AG04450 (cell line): ENCODE data around the gene LRP1-AS. TPM values are rescaled to one million over a fixed set of nuclear protein-coding genes. Genes with fewer than 3 reads are reported as not detected.

Experiments used
- CTCF ChIA-PET: fragments of 300-600, 350-600 bp; formaldehyde crosslinking; extraction: SDS; loops from one replicate; lab custom pipeline; 2022; ENCODE audit warnings: antibody characterized with exemption, inconsistent platforms; lab: Charles Lee
- POLR2A ChIA-PET: fragments of 350-600 bp; formaldehyde crosslinking; extraction: SDS; loops from one replicate; lab custom pipeline; 2021; ENCODE audit warnings: antibody characterized with exemption, inconsistent platforms; lab: Yijun Ruan, JAX
- DNase-seq: peaks from one replicate; pipeline ENCODE4 v3.0.0-alpha.2; 2011; ENCODE audit warnings: low read depth, low spot score
- H3K27ac ChIP-seq: one replicate; pipeline ENCODE4 v1.5.1; 2012; ENCODE audit warnings: low read depth, low read length, control low read depth
- H3K27me3 ChIP-seq: one replicate; pipeline ENCODE4 v1.6.0; 2012; ENCODE audit warnings: low read length; ENCODE audit not compliant: control insufficient read depth, insufficient read depth
- H3K4me3 ChIP-seq: 2 replicates; pipeline ENCODE4 v1.5.1; 2011; ENCODE audit warnings: mild to moderate bottlenecking, low read depth, low read length, control low read depth
- H3K9me3 ChIP-seq: 2 replicates; pipeline ENCODE4 v1.5.1; 2012; ENCODE audit warnings: low read length; ENCODE audit not compliant: control insufficient read depth, insufficient read depth
- CTCF ChIP-seq: IDR thresholded peaks from 2 replicates; pipeline ENCODE4 v1.5.1; 2011; ENCODE audit warnings: low read depth, low read length, control low read depth, inconsistent platforms
- polyA plus RNA-seq: library from polyadenylated mRNA; depleted of rRNA; stranded (reverse); fragments of >200 nt; gene quantifications from 2 replicates; pipeline ENCODE4 v1.2.3, GENCODE V29; 2011

The LRP1-AS gene
- polyA plus RNA-seq, 1 experiment: not detected

- Histone ChIP-seq H3K4me3 (peak overlapping the region; percentile 84), H3K27me3 (no peaks in the 10 kb centered on the region), H3K27ac (peak overlapping the region; percentile 65), H3K9me3 (peaks cover 3% of the 10 kb centered on the region; the same call in 1 of the 2 replicates)
- ChIA-PET POLR2A (interaction anchor here (0.6 to 2.2 kb wide), 13 partner anchors 10 to 70 kb away, joined by 3 to 17 read pairs (median 4); partner anchors contain the start of genes NAB2 and STAT6), CTCF (interaction anchor here (0.6 to 1.5 kb wide), 6 partner anchors 8 to 59 kb away, joined by 3 to 10 read pairs (median 4); no protein-coding TSS in a partner anchor)
- TF ChIP-seq CTCF: no peak
- DNase-seq: no peak
These were observed 18.7 kb downstream of the LRP1-AS start for GRCh38 chr12:57128519-57129247.

DNA sequence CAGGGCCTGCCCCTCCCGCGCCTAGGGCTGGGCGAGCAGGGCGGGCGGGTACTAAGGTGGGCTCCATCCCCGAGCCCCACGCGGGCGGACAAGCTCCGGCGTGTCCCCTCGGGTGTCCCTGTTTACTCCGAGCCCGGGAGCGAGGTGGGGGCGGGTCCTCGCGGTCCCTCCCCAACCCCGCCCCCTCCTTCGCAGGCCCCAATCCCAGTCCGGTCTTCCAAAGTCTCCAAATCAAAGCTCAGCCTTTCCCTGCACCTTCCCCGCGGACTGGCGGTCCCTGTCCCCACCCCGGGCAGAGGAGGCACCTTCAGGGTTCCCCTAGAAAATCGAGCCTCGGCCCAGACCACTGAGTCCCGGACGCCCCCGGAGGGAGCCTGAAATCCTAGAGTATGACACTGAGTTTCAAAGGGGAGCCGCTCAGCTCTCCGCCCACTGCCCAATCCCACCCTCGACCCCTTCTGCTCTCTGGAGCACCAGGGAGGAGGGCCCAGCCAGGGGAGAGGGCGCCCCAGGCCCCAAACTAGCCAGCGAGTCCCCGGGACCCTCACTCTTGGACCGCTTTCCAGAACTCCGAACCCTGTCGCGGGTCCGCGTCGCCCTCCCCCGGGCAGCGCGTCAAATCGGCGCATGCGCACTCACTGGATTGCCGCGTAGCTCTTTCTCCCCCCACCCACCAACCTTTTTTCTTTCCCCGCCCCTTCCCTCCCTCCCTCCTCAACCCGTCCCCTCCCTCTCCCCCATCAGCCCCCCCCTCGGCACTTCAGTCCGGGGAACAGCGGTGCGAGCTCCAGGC is 19.5 kb downstream of the LRP1-AS start, which contains the start of gene LRP1:
Gene LRP1, plus strand, starts transcription at position 758 of the 793 bp plus-strand sequence. CDS start 482 bp downstream, outside the sequence.
- ChIA-PET CTCF (interaction anchor here (0.6 to 1.5 kb wide), 8 partner anchors 8 to 589 kb away, joined by 3 to 10 read pairs (median 4); partner anchors contain the start of gene STAT6), POLR2A (interaction anchor here (0.5 to 2.2 kb wide), 15 partner anchors 8 to 376 kb away, joined by 3 to 17 read pairs (median 4); partner anchors contain the start of genes NAB2 and STAT6)
- no peak for DNase-seq
- H3K27ac ChIP-seq: peak within 1 kb of the TSS; percentile 78
- peak within 1 kb of the TSS; percentile 84 for H3K4me3 ChIP-seq
- peaks cover 3% of the 10 kb centered on the region; the same call in 1 of the 2 replicates for H3K9me3 ChIP-seq
- H3K27me3 ChIP-seq: no peaks in the 10 kb centered on the region
- TF ChIP-seq CTCF: no peak

DNA sequence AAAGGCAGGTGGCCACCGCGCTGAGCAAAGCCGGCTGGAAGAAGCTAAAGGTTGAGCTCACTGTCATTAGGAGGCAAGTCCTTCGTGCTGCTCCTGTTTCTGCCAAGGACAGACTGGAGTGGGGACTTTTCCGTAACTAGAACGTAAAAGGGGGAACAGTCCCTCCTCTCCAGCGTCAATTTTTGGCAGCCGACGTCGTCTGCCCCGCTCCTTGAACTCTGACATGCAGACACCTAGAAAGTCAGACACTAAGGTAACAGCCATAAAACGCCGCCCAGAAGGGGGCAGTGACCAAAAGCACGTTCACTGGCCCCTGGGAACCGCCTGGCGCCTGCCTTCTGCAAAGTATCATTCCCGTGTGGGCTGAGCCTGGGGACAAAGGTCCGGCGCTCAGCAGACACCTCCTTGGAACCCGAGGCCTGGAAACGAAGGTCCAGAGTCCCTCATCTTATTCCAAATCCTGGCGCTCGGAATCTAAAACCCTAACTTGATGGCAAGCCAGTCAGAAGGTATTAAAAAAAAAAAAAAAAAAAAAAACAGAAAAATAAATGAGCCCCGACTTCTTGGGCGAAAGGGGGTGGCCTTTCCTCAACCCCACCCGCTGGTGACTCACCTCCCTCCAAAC is 20.2 kb downstream of the LRP1-AS start:
- peak overlapping the region; percentile 39 for H3K27ac ChIP-seq
- CTCF ChIA-PET: interaction anchor here (0.5 to 4.7 kb wide), 6 partner anchors 11 to 55 kb away, joined by 3 to 41 read pairs (median 6); partner anchors contain the start of gene STAT6
- peaks cover 3% of the 10 kb centered on the region; the same call in 1 of the 2 replicates for H3K9me3 ChIP-seq
- H3K27me3 ChIP-seq: no peaks in the 10 kb centered on the region
- peak overlapping the region; percentile 84 for H3K4me3 ChIP-seq
- no peak for DNase-seq
- TF ChIP-seq CTCF: peak; percentile 31
- POLR2A ChIA-PET: interaction anchor here (0.5 to 2.2 kb wide), 10 partner anchors 9 to 377 kb away, joined by 3 to 17 read pairs (median 6); partner anchors contain the start of genes NAB2 and STAT6

GRCh38 chr12:57126561-57126960 is 20.9 kb downstream of the LRP1-AS start:
- no peak for DNase-seq
- TF ChIP-seq CTCF: no peak
- Histone ChIP-seq H3K27ac (no peak overlapping the region), H3K9me3 (peaks cover 3% of the 10 kb centered on the region; the same call in 1 of the 2 replicates), H3K27me3 (no peaks in the 10 kb centered on the region), H3K4me3 (no peak overlapping the region; the same call in 1 of the 2 replicates)
- CTCF ChIA-PET: interaction anchor here (0.5 to 4.7 kb wide), 5 partner anchors 10 to 56 kb away, joined by 3 to 41 read pairs (median 21); no protein-coding TSS in a partner anchor
- POLR2A ChIA-PET: interaction anchor here (1.9 to 2.2 kb wide), 2 partner anchors 15 to 22 kb away, joined by 8 to 17 read pairs; partner anchors contain the start of gene STAT6
